Measurements from ENCODE around the gene GRIN2C. TPM values are rescaled to one million over a fixed set of nuclear protein-coding genes. Genes with fewer than 3 reads are reported as not detected.

GRIN2C gene
- total RNA-seq, 1 donor from 2014 or later = 0.12 TPM

- no peak for DNase-seq
- peak overlapping the region; percentile 13 for H3K4me3 Mint-ChIP-seq (ENCODE audit: unreplicated experiment)
- H3K36me3 Mint-ChIP-seq (ENCODE audit: unreplicated experiment) = peaks cover 12% of the 10 kb centered on the region
- peaks cover 11% of the 10 kb centered on the region for H3K4me1 Mint-ChIP-seq (ENCODE audit: low read depth, unreplicated experiment)
- TF ChIP-seq, protein P1, sequence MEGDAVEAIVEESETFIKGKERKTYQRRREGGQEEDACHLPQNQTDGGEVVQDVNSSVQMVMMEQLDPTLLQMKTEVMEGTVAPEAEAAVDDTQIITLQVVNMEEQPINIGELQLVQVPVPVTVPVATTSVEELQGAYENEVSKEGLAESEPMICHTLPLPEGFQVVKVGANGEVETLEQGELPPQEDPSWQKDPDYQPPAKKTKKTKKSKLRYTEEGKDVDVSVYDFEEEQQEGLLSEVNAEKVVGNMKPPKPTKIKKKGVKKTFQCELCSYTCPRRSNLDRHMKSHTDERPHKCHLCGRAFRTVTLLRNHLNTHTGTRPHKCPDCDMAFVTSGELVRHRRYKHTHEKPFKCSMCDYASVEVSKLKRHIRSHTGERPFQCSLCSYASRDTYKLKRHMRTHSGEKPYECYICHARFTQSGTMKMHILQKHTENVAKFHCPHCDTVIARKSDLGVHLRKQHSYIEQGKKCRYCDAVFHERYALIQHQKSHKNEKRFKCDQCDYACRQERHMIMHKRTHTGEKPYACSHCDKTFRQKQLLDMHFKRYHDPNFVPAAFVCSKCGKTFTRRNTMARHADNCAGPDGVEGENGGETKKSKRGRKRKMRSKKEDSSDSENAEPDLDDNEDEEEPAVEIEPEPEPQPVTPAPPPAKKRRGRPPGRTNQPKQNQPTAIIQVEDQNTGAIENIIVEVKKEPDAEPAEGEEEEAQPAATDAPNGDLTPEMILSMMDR (IDR thresholded peaks at IDR 0.05; ENCODE audit: partially characterized antibody, unreplicated experiment) = no peak
- peak overlapping the region; percentile 13 for H3K27ac Mint-ChIP-seq (ENCODE audit: unreplicated experiment)
- peaks cover 9% of the 10 kb centered on the region for H3K27me3 Mint-ChIP-seq (ENCODE audit: unreplicated experiment)
- H3K9me3 Mint-ChIP-seq (ENCODE audit: unreplicated experiment) = peaks cover 2% of the 10 kb centered on the region
Observed at GRCh38 chr17:74840989-74841666, 18.6 kb downstream of the GRIN2C start.

DNA sequence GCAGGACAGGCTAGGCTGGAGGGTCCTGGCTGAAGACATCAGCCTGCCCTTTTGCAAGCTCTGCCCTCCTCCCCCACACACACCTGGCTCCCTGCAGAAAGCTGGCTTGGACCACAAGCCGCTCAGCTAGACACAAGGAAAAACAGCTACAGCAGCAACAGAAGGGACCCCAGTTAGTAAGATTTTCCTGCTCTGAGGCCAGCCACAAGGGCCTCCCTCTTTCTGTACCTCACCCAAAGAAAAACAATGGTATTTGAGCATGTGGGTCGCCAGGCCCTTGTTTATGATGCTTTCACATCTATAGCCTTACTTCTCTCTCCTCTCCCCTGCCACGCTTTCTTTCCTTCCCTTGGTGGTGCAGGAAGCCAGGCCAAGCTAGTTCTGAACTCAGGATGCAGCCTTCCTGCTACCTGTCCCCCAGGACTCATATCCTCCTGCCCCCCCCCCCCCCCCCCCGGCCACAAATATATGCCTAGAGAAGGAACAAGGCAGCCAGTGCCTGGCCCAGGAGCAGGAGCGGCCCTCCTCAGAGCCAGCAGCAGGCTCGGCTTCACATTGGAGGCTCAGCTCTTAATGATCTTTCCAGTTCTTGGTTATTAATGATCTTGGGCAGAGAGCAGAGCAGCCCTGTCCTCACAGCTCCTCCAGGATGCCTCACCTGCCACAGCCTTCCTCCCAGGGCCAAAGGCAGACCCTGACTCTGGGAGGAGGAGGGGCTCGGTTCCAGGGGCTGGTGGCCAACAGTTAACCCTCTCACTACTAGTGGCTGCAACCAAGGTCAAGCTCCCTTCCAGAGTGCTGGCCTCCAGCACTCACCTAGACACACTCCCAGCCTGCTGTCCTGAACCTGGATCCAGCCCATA, 19.5 kb downstream of the GRIN2C start:
- Mint-ChIP-seq H3K4me1 (ENCODE audit: low read depth, unreplicated experiment) (peaks cover 11% of the 10 kb centered on the region), H3K27ac (ENCODE audit: unreplicated experiment) (no peak overlapping the region), H3K27me3 (ENCODE audit: unreplicated experiment) (peaks cover 10% of the 10 kb centered on the region), H3K4me3 (ENCODE audit: unreplicated experiment) (no peak overlapping the region), H3K9me3 (ENCODE audit: unreplicated experiment) (peaks cover 3% of the 10 kb centered on the region), H3K36me3 (ENCODE audit: unreplicated experiment) (peaks cover 14% of the 10 kb centered on the region)
- TF ChIP-seq, protein P1 (IDR thresholded peaks at IDR 0.05; ENCODE audit: partially characterized antibody, unreplicated experiment) = no peak
- DNase-seq = no peak

GRCh38 chr17:74838274-74838673, 21.4 kb downstream of the GRIN2C start:
- Mint-ChIP-seq H3K27ac (ENCODE audit: unreplicated experiment) (no peak overlapping the region), H3K36me3 (ENCODE audit: unreplicated experiment) (peaks cover 14% of the 10 kb centered on the region), H3K4me1 (ENCODE audit: low read depth, unreplicated experiment) (peaks cover 17% of the 10 kb centered on the region), H3K27me3 (ENCODE audit: unreplicated experiment) (peaks cover 8% of the 10 kb centered on the region), H3K4me3 (ENCODE audit: unreplicated experiment) (no peak overlapping the region), H3K9me3 (ENCODE audit: unreplicated experiment) (peaks cover 5% of the 10 kb centered on the region)
- DNase-seq = no peak
- TF ChIP-seq, protein P1 (IDR thresholded peaks at IDR 0.05; ENCODE audit: partially characterized antibody, unreplicated experiment) = no peak

DNA sequence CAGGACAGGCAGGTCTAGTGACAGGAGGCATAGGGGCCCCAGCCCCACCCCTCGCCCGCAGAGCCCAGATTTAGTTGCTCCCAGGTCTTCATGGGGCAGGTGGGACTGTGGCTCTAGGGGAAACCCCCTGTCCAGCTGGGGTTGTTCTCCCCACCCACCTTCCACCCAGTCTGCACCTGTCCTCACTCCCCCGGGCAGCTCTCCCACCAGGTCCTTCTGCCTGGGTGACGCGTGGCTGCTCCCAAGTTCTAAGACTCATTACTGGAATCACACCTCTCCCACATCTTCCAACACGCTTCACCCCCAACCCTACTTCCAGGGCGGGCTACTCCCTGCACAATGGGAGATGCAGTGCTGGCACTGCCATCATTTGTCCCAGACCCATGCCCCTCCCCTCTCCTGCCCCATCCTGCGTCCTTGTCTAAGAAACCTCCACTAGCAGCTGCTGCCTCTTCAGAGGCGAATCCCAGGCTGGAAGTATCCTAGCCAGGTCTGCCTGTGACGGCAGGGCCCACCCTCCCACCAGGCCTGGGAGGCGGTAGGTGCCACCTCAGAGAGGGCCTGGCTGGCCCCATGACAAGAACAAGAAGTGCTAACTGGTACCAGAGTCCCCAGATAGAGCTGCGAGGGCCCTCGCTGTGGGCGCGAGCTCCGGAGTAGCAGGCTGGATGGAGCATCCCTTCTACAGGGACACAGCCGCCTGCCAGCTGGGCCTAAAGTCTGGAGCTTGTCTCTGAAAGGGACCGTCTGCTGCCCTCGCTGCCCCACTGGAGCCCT, 22.8 kb downstream of the GRIN2C start:
- peaks cover 12% of the 10 kb centered on the region for H3K27me3 Mint-ChIP-seq (ENCODE audit: unreplicated experiment)
- H3K36me3 Mint-ChIP-seq (ENCODE audit: unreplicated experiment) = peaks cover 14% of the 10 kb centered on the region
- peaks cover 18% of the 10 kb centered on the region for H3K4me1 Mint-ChIP-seq (ENCODE audit: low read depth, unreplicated experiment)
- no peak for DNase-seq
- H3K4me3 Mint-ChIP-seq (ENCODE audit: unreplicated experiment) = no peak overlapping the region
- H3K27ac Mint-ChIP-seq (ENCODE audit: unreplicated experiment) = no peak overlapping the region
- TF ChIP-seq, protein P1 (IDR thresholded peaks at IDR 0.05; ENCODE audit: partially characterized antibody, unreplicated experiment) = no peak
- H3K9me3 Mint-ChIP-seq (ENCODE audit: unreplicated experiment) = peaks cover 5% of the 10 kb centered on the region
